Measurements from ENCODE around the gene FAN1.

GRCh38 chr15:30923429-30923828 lies 19.7 kb downstream of the FAN1 start:
- no peak for TF ChIP-seq TARDBP (IDR thresholded peaks at IDR 0.05)
- TF ChIP-seq BHLHE40 (IDR thresholded peaks at IDR 0.05; ENCODE audit: borderline replicate concordance), result no peak
- no peak for TF ChIP-seq FOXM1 (IDR thresholded peaks at IDR 0.05; ENCODE audit: borderline replicate concordance)
- TF ChIP-seq ZNF384 (IDR thresholded peaks at IDR 0.05), result no peak
- no peak for TF ChIP-seq ARNT (IDR thresholded peaks at IDR 0.05)
- no peak for TF ChIP-seq NFRKB (IDR thresholded peaks at IDR 0.05)
- no peak for TF ChIP-seq HDGF (IDR thresholded peaks at IDR 0.05; ENCODE audit: borderline replicate concordance)
- TF ChIP-seq PKNOX1 (IDR thresholded peaks at IDR 0.05), result no peak
- TF ChIP-seq CTBP1 (IDR thresholded peaks at IDR 0.05; ENCODE audit: borderline replicate concordance), result no peak
- no peak for TF ChIP-seq SP1 (IDR thresholded peaks at IDR 0.05)
- TF ChIP-seq FOXA1 (IDR thresholded peaks at IDR 0.05), result no peak
- no peak for TF ChIP-seq SUZ12 (IDR thresholded peaks at IDR 0.05)
- TF ChIP-seq FOXK2 (IDR thresholded peaks at IDR 0.05), result no peak
- TF ChIP-seq LEF1 (IDR thresholded peaks at IDR 0.05; ENCODE audit: borderline replicate concordance), result no peak

Data from HEK293T (cell line).